Subcutaneous abdominal adipose tissue (tissue), 5 donors: ENCODE results near the gene GLT1D1.

Experiments
- H3K27ac ChIP-seq: one replicate; pipeline ENCODE4 v1.7.0; 2013; ENCODE audit warnings: low read depth, mild to moderate bottlenecking, inconsistent platforms, low read length, moderate library complexity
- H3K27me3 ChIP-seq, 5 donors: one replicate each; pipeline ENCODE4 v1.7.0; 2013; ENCODE audit warnings: low read length in 5 of 5, inconsistent platforms in 1 of 5; ENCODE audit not compliant: control insufficient read depth in 5 of 5, insufficient read depth in 4 of 5
- H3K36me3 ChIP-seq, 5 donors: one replicate each; pipeline ENCODE4 v1.7.0; 2013; ENCODE audit warnings: low read length in 5 of 5; ENCODE audit not compliant: control insufficient read depth in 5 of 5, insufficient read depth in 5 of 5
- H3K4me1 ChIP-seq, 5 donors: one replicate each; pipeline ENCODE4 v1.7.0; 2013; ENCODE audit warnings: low read length in 5 of 5, mild to moderate bottlenecking in 3 of 5, moderate library complexity in 1 of 5; ENCODE audit not compliant: control insufficient read depth in 5 of 5, insufficient read depth in 5 of 5
- H3K4me3 ChIP-seq, 5 donors: one replicate each; pipeline ENCODE4 v1.7.0; 2013; ENCODE audit warnings: low read length in 5 of 5, low read depth in 1 of 5
- H3K9ac ChIP-seq, 5 donors: one replicate each; pipeline ENCODE4 v1.7.0; 2013; ENCODE audit warnings: low read length in 5 of 5, mild to moderate bottlenecking in 4 of 5, moderate library complexity in 3 of 5
- H3K9me3 ChIP-seq, 5 donors: one replicate each; pipeline ENCODE4 v1.7.0; 2013; ENCODE audit warnings: low read length in 5 of 5; ENCODE audit not compliant: control insufficient read depth in 5 of 5
- donor health status: healthy.
- donor health status: healthy.
- donor health status: healthy.
- donor health status: healthy.
- donor health status: healthy.

GLT1D1 gene

GRCh38 chr12:128971802-128972201 is 118.5 kb downstream of the GLT1D1 start:
- Histone ChIP-seq H3K9ac (no peak overlapping the region), H3K27ac (no peak overlapping the region), H3K4me3 (no peak overlapping the region), H3K9me3 (no peaks in the 10 kb centered on the region), H3K36me3 (no peaks in the 10 kb centered on the region), H3K4me1 (no peaks in the 10 kb centered on the region), H3K27me3 (peaks cover 36 to 60% (median 56%) of the 10 kb centered on the region in 5 donors)

GRCh38 chr12:128973883-128974681 is 120.8 kb downstream of the GLT1D1 start:
- peaks cover 37 to 64% (median 53%) of the 10 kb centered on the region in 5 donors for H3K27me3 ChIP-seq
- no peak overlapping the region for H3K27ac ChIP-seq
- no peak overlapping the region for H3K4me3 ChIP-seq
- H3K4me1 ChIP-seq, result no peaks in the 10 kb centered on the region
- H3K36me3 ChIP-seq, result no peaks in the 10 kb centered on the region
- H3K9me3 ChIP-seq, result no peaks in the 10 kb centered on the region
- no peak overlapping the region for H3K9ac ChIP-seq

- no peak overlapping the region for H3K4me3 ChIP-seq
- no peaks in the 10 kb centered on the region for H3K9me3 ChIP-seq
- H3K27me3 ChIP-seq, result peaks cover 35 to 63% (median 46%) of the 10 kb centered on the region in 5 donors
- H3K9ac ChIP-seq, result no peak overlapping the region
- H3K27ac ChIP-seq, result no peak overlapping the region
- H3K36me3 ChIP-seq, result no peaks in the 10 kb centered on the region
- H3K4me1 ChIP-seq, result no peaks in the 10 kb centered on the region
Observed at GRCh38 chr12:128974881-128975280, 121.6 kb downstream of the GLT1D1 start.

DNA sequence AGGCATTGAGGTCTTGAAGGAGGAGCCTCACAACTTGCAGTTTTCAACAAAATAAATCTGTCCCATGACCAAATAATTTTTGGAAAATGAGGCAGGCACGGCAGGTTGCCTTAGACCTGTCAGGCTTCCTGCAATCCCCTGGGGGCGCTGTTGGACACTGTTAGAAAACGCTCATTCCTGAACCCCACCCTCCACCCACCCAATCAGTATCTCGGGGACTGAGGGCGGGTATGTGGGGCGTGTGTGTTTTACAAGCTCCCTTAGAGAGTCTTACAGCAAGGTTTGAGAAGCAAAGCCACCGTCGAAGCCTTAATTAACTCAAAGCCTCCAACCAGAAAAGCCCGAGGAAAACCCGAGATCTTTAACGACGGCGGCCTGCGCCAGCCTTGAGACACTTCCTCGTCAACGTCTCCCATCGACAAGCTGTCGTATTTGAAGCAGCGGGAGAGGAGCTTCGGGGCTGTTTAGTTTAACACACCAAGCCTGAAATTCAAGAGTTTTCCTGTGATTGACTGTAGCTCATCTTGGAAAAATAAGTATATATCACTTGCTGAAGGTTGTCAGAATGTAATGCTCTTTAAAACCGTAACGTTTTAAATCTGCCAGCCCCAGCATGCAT is 123.0 kb downstream of the GLT1D1 start:
- Histone ChIP-seq H3K9me3 (no peaks in the 10 kb centered on the region), H3K4me1 (no peaks in the 10 kb centered on the region), H3K27me3 (peaks cover 27 to 61% (median 44%) of the 10 kb centered on the region in 5 donors), H3K9ac (no peak overlapping the region), H3K4me3 (no peak overlapping the region), H3K27ac (no peak overlapping the region), H3K36me3 (no peaks in the 10 kb centered on the region)

DNA sequence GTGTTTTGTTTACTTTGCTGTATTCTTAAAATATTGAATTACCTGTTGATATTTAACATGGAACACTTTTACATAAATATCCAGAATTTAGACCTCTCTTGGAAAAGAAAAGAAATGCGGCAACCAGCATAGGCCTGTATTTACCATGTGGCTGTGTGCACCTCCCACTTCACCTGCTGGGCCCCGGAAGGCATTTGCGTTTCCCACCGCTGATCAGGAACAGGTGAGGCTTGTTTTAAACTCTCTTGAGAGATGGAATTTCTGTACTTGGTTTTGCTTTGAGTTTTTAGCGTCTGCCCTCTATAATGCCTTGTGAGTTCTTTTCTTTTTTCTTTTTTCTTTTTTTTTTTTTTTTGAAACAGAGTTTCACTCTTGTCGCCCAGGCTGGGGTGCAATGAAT is 124.2 kb downstream of the GLT1D1 start:
- no peaks in the 10 kb centered on the region for H3K36me3 ChIP-seq
- H3K4me3 ChIP-seq, result no peak overlapping the region
- H3K4me1 ChIP-seq, result no peaks in the 10 kb centered on the region
- no peak overlapping the region for H3K27ac ChIP-seq
- peaks cover 21 to 62% (median 38%) of the 10 kb centered on the region in 5 donors for H3K27me3 ChIP-seq
- H3K9ac ChIP-seq, result no peak overlapping the region
- H3K9me3 ChIP-seq, result no peaks in the 10 kb centered on the region

- no peak overlapping the region for H3K27ac ChIP-seq
- H3K36me3 ChIP-seq, result no peaks in the 10 kb centered on the region
- no peaks in the 10 kb centered on the region for H3K4me1 ChIP-seq
- H3K4me3 ChIP-seq, result no peak overlapping the region
- H3K9me3 ChIP-seq, result no peaks in the 10 kb centered on the region
- H3K27me3 ChIP-seq, result peaks cover 21 to 59% (median 38%) of the 10 kb centered on the region in 5 donors
- no peak overlapping the region for H3K9ac ChIP-seq
Observed at GRCh38 chr12:128978067-128978466, 124.8 kb downstream of the GLT1D1 start.

GRCh38 chr12:128980623-128981022 is 127.3 kb downstream of the GLT1D1 start:
- Histone ChIP-seq H3K9ac (no peak overlapping the region), H3K9me3 (no peaks in the 10 kb centered on the region), H3K27ac (no peak overlapping the region), H3K27me3 (peaks cover 13 to 41% (median 19%) of the 10 kb centered on the region in 5 donors), H3K4me3 (no peak overlapping the region), H3K4me1 (no peaks in the 10 kb centered on the region), H3K36me3 (no peaks in the 10 kb centered on the region)

GRCh38 chr12:128981971-128982533 is 128.8 kb downstream of the GLT1D1 start:
- Histone ChIP-seq H3K27me3 (peaks cover 8 to 35% (median 14%) of the 10 kb centered on the region in 5 donors), H3K36me3 (no peaks in the 10 kb centered on the region), H3K9ac (no peak overlapping the region), H3K4me1 (no peaks in the 10 kb centered on the region), H3K4me3 (no peak overlapping the region), H3K27ac (no peak overlapping the region), H3K9me3 (no peaks in the 10 kb centered on the region)

- Histone ChIP-seq H3K4me1 (no peaks in the 10 kb centered on the region), H3K27me3 (peaks cover 8 to 30% (median 14%) of the 10 kb centered on the region in 5 donors), H3K27ac (no peak overlapping the region), H3K36me3 (no peaks in the 10 kb centered on the region), H3K9ac (no peak overlapping the region), H3K9me3 (no peaks in the 10 kb centered on the region), H3K4me3 (no peak overlapping the region)
Observed at GRCh38 chr12:128982933-128983332, 129.7 kb downstream of the GLT1D1 start.

- no peaks in the 10 kb centered on the region for H3K9me3 ChIP-seq
- H3K4me3 ChIP-seq, result no peak overlapping the region
- H3K4me1 ChIP-seq, result no peaks in the 10 kb centered on the region
- no peaks in the 10 kb centered on the region for H3K36me3 ChIP-seq
- no peak overlapping the region for H3K9ac ChIP-seq
- peaks cover 7 to 26% (median 14%) of the 10 kb centered on the region in 5 donors for H3K27me3 ChIP-seq
- H3K27ac ChIP-seq, result no peak overlapping the region
Observed at GRCh38 chr12:128983371-128983770, 130.1 kb downstream of the GLT1D1 start.
